GM10847 (cell line): ENCODE measurements around the gene GPRC5C.

Source experiments
- POLR2A ChIP-seq: IDR thresholded peaks from 2 replicates; pipeline ENCODE4 v1.6.1; 2011; ENCODE audit not compliant: insufficient read length; ENCODE audit errors: extremely low read depth

GPRC5C gene

GRCh38 chr17:74424117-74424516, 7.8 kb upstream of the GPRC5C start:
- no peak for TF ChIP-seq POLR2A

- no peak for TF ChIP-seq POLR2A
Measured at GRCh38 chr17:74424657-74425056, 7.2 kb upstream of the GPRC5C start.

GRCh38 chr17:74426551-74427047, 5.3 kb upstream of the GPRC5C start:
- TF ChIP-seq POLR2A: no peak

GRCh38 chr17:74427048-74427762, 4.7 kb upstream of the GPRC5C start:
- no peak for TF ChIP-seq POLR2A

- TF ChIP-seq POLR2A: no peak
Measured at GRCh38 chr17:74427763-74428153, 4.1 kb upstream of the GPRC5C start.

- TF ChIP-seq POLR2A: no peak
Measured at GRCh38 chr17:74429604-74430384, 2.1 kb upstream of the GPRC5C start.

DNA sequence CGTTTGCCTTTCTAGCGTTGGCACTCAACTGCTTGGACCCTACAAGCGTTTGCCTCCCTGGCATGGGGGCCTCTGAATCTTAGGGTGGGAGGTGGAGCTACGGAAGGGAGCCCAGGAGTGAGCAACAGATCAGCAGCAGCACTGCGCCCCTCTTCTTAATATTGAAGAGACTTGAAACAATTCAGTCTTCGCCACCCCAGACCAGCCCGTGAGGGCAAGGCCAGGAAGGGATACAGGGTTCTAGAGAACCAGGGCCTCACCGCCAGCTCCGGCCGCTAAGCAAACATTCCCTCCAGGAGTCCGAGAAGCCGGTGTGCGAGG, 1.5 kb upstream of the GPRC5C start:
- no peak for TF ChIP-seq POLR2A

DNA sequence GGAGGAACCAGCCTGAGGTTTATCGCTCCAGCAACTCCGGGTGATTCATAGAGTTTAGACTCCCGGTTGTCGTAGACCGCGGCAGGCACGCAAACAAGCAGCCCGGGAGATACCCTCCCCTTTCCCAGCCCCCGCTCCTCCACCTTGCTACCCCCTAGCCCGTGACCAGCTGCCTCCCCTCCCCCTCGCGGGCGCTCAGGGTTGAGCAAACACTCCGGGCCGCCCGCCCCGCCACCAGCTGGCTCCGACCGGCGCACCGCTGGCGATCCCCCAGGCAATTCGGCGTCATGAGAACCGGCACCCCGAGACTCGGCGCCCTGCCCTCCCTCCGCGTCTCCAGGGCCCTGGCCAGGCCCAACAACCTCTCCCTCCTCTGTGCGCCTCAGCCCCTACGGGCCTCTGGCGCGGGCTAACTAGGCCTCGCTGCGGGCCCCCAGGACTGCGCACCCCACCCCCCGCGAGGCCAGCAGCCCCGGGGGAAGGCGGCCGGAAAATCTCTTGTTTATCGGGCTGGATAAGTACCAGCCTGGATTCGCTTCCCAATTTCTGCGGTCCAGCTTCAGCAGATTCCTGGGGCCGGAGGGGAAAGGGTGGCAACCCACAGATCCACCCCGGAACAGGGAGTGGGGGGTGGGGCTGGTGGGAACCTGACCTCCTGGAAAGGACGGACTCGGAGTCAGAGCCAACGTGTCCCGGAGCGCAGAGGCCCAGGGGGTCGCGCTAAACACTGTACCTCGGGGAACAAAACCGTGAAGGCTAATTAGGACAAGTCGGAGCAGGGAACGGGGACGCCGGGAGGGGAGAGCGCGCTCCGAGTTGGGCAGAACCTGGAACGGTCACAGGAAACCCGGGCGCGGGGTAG, 951 bp upstream of the GPRC5C start:
- TF ChIP-seq POLR2A: no peak

- TF ChIP-seq POLR2A: no peak
Measured at GRCh38 chr17:74432424-74432690, 469 bp downstream of the GPRC5C start.

DNA sequence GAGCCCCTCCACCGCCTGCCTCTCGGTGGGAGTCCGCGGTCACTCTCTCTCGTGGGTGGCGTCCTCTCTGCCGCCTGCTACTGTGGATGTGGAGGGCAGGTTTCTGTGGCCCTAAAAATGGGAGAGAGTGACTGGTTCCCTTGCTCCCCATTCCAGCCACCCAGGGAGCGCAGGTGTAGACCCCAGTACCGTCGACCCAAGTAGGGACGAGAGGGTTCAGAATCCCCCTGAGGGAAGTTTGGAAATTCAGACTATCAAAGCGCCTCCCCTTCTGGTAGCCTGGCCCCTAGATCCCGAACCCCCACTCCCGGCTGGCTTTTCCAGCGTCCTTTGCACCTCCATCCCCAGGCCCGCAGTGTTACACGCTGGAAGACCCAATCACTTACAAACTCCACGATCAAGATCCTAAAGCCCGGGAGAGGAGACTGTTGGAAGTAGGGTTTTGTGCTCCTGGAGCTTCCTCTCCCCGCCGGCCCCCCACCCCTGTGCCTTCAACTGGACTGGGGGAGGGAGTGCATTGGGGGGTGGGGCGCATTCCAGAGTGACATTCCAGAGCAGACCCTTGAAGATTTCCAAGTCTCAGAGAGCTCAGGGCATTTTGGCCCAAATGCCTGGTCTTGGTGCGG, 991 bp downstream of the GPRC5C start:
- no peak for TF ChIP-seq POLR2A

DNA sequence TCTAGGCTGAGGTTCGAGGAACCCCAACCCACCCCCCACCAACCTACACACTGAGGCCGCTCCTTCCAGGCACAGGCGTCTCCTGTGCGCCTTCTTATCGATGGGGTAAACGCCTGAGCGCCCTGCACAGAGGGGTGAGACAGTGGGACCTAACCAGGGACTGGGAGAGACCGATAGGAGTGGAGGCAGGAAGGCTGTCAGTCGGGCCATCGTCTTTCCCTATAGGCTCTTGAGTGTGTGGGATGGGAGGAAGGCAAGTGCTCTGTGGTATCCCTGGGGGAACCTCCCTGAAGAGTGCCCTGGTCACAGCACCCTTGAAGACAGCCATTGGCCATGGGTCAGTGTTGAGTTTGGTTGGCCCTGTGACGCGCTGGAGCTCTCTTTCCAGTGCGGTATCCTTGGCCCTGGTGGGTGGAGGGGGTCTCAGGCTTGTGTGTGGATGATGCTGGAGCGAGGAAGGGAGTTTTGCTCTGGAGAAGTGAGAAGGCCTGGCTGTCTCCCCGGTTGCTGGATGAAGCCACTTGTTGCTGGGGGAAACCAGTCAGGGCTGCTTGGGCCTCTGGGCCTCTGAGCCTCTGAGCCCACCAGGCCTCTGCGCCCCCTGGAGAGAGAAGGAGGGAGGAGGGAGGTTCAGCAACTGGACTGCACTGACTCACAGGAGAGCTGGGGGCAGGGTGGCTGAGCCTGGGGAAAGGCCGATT, 1.7 kb downstream of the GPRC5C start:
- TF ChIP-seq POLR2A: no peak

GRCh38 chr17:74435775-74436359, 4.0 kb downstream of the GPRC5C start:
- TF ChIP-seq POLR2A: no peak

GRCh38 chr17:74437702-74438101, 5.8 kb downstream of the GPRC5C start:
- TF ChIP-seq POLR2A: no peak
